Neural crest cell (in vitro differentiated cells): ENCODE data around the gene TTC16. TPM values are rescaled to one million over a fixed set of nuclear protein-coding genes. Genes with fewer than 3 reads are reported as not detected.

Source experiments
- DNase-seq: peaks from one replicate; pipeline ENCODE4 v3.0.0; 2021; ENCODE audit warnings: low read depth, mixed read lengths, low spot score
- H3K27ac Mint-ChIP-seq: one replicate; pipeline ENCODE4 v1.8.0; 2021; ENCODE audit warnings: mild to moderate bottlenecking, mixed read lengths; ENCODE audit not compliant: unreplicated experiment
- H3K27me3 Mint-ChIP-seq: 2 replicates; pipeline ENCODE4 v1.8.0; 2021; ENCODE audit warnings: low read depth, mild to moderate bottlenecking, mixed read lengths
- H3K36me3 Mint-ChIP-seq: 2 replicates; pipeline ENCODE4 v1.8.0; 2021; ENCODE audit warnings: low read depth, mild to moderate bottlenecking, mixed read lengths
- H3K4me1 Mint-ChIP-seq: 2 replicates; pipeline ENCODE4 v1.8.0; 2021; ENCODE audit warnings: mixed read lengths
- H3K4me3 Mint-ChIP-seq: one replicate; pipeline ENCODE4 v1.8.0; 2021; ENCODE audit warnings: mild to moderate bottlenecking, mixed read lengths
- H3K9me3 Mint-ChIP-seq: 2 replicates; pipeline ENCODE4 v1.8.0; 2021; ENCODE audit warnings: mixed read lengths
- long read RNA-seq: library from polyadenylated mRNA; unstranded; transcript quantifications from one replicate; pipeline ENCODE4 v2.0.0, GENCODE V29; 2020
- total RNA-seq: library from RNA; stranded (reverse); gene quantifications from 2 replicates; pipeline ENCODE4 v1.2.1, GENCODE V29; 2021
- TF ChIP-seq, protein P1 (sequence below): fragments of 200-600 bp; sonication (generic); conservative IDR thresholded peaks from 2 replicates; pipeline ENCODE4 v1.5.0; 2021; ENCODE audit warnings: antibody characterized with exemption, mild to moderate bottlenecking

TTC16 gene, protein sequence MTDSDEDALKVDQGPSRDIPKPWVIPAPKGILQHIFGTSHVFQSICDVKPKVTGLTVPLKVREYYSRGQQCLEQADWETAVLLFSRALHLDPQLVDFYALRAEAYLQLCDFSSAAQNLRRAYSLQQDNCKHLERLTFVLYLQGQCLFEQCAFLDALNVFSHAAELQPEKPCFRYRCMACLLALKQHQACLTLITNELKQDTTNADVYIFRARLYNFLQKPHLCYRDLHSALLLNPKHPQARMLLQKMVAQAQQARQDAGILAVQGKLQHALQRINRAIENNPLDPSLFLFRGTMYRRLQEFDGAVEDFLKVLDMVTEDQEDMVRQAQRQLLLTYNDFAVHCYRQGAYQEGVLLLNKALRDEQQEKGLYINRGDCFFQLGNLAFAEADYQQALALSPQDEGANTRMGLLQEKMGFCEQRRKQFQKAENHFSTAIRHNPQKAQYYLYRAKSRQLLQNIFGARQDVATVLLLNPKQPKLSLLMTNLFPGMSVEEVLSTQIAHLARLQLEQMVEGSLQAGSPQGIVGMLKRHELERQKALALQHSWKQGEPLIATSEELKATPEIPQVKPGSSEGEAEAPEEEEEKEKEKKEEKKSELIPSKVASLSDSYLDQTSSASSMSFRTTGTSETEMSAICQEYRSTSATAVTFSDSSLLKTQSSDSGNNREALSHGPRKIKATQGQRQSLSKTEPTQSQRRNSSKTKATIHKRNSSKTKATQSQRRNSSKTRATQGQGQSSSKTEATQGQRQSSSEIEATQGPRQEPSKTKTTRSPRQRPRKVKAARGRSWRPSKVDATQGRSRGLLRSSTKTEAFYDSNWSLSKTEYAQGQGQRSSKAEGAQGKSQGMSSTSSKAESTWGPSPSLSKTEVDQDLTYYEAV
- total RNA-seq = not detected in 2 replicates
- long read RNA-seq = 0 reads

DNA sequence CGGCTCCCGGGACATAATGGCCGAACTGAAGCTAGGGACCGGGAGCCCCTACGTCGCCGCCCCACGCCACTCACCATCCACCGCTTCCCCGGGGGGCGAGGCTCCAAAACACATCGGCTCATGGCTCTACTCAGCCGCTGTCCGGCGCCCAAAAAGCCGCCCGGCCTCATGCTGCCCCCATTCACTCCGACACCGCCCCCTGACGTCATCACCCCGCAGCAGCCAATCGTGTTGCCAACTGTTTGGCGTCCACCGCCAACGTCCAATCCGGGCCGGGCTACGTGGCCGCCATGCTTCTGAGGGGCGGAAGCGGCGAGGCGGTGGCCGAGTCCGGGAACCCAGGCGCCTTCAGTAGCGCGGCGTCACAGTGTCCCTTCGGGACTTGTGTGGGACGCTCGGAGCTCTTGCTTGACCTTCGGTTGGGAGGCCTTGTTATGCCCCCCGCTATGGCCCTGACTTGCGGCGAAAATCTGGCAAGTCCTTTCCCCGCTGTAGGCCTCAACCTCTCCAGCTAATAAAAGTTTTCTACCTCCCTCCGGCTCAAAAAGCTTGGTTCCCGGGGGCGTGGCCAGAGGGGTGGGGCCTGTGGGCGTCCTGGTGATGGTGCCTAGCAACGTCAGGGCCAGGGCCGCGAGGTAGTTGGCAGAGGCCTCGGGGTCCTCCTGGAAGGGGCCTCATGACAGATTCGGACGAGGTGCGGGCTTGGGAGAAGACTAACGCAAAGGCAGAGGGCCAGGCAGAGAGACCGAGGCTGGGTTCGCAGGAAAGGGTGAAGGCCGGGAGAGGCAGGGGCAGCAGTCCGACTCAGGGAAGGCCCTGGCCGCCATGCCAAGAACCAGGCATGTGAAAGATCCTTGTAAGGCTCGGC is at the start of gene TTC16, which contains the start of gene PTRH1:
TSS of gene TTC16 (plus strand) at position 610 of the 868 bp plus-strand sequence. CDS start at position 677, 67 bp downstream.
TSS of gene PTRH1 (minus strand) at position 194 of the 868 bp plus-strand sequence. CDS start at position 170, 24 bp downstream.
- H3K27ac Mint-ChIP-seq = peak within 1 kb of the TSS; percentile 98
- H3K36me3 Mint-ChIP-seq = no peaks in the 10 kb centered on the region
- peak; percentile 94 for DNase-seq
- peaks cover 24% of the 10 kb centered on the region for H3K4me1 Mint-ChIP-seq
- H3K9me3 Mint-ChIP-seq = no peaks in the 10 kb centered on the region
- H3K4me3 Mint-ChIP-seq = peak within 1 kb of the TSS; percentile 100
- TF ChIP-seq, protein P1, sequence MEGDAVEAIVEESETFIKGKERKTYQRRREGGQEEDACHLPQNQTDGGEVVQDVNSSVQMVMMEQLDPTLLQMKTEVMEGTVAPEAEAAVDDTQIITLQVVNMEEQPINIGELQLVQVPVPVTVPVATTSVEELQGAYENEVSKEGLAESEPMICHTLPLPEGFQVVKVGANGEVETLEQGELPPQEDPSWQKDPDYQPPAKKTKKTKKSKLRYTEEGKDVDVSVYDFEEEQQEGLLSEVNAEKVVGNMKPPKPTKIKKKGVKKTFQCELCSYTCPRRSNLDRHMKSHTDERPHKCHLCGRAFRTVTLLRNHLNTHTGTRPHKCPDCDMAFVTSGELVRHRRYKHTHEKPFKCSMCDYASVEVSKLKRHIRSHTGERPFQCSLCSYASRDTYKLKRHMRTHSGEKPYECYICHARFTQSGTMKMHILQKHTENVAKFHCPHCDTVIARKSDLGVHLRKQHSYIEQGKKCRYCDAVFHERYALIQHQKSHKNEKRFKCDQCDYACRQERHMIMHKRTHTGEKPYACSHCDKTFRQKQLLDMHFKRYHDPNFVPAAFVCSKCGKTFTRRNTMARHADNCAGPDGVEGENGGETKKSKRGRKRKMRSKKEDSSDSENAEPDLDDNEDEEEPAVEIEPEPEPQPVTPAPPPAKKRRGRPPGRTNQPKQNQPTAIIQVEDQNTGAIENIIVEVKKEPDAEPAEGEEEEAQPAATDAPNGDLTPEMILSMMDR = no peak
- peaks cover 2% of the 10 kb centered on the region for H3K27me3 Mint-ChIP-seq

DNA sequence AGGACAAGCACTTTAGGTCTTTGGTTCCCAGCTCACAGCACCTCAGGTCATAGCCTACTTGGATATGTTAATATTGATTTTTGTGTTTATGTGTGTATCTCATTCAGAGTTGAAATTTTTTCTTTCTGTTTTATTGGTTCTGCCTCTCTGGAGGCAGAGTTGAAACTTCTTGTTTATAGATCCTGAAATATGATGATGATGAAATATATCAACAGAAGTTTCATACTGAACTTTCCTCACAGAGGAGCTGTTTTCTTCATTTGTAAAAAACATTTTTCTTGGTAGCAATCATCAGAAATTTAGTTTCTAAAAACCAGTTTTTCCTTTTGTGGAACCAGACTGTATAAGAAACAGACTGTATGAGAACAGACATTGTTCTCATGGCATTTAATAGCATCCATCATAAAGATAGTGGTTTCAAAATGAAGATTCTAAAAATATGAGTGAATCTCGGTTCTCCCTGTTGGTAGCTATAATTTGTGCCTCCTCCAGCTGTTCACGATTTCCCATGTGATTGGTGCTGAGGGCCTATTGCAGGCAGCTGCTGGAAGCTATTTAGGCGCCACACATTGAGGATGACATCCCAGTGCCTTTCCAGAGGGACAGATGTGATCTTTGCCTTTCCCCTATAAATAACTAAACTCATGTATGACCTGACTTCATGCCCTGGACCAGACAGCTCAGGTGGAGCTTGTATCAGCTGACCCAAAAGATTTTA is 48.6 kb upstream of the TTC16 start:
- Mint-ChIP-seq H3K9me3 (no peaks in the 10 kb centered on the region), H3K4me3 (no peak overlapping the region), H3K4me1 (peaks cover 9% of the 10 kb centered on the region), H3K27ac (no peak overlapping the region), H3K27me3 (no peaks in the 10 kb centered on the region), H3K36me3 (peaks cover 4% of the 10 kb centered on the region)
- no peak for DNase-seq
- TF ChIP-seq, protein P1 = no peak

DNA sequence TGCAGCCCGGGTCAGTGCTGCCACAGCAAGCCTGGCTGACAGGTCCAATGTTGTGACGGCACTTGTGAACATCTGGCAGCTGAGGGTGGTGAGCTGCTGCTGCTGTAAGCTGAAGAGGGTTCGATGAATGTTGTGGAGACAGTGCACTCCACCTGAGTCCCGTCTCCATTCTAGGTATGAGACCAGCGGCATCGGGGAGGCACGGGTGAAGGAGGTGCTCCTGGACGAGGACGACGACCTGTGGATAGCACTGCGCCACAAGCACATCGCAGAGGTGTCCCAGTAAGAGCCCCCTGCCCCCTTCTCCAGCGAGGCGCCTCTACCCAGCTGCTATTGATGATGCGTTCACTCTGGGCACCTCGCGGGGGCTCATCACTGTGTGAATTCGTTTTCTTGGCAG is 48.0 kb upstream of the TTC16 start:
- no peak for DNase-seq
- Mint-ChIP-seq H3K9me3 (no peaks in the 10 kb centered on the region), H3K4me3 (no peak overlapping the region), H3K36me3 (peaks cover under 1% of the 10 kb centered on the region), H3K27me3 (no peaks in the 10 kb centered on the region), H3K4me1 (peaks cover 9% of the 10 kb centered on the region), H3K27ac (no peak overlapping the region)
- TF ChIP-seq, protein P1 = no peak

DNA sequence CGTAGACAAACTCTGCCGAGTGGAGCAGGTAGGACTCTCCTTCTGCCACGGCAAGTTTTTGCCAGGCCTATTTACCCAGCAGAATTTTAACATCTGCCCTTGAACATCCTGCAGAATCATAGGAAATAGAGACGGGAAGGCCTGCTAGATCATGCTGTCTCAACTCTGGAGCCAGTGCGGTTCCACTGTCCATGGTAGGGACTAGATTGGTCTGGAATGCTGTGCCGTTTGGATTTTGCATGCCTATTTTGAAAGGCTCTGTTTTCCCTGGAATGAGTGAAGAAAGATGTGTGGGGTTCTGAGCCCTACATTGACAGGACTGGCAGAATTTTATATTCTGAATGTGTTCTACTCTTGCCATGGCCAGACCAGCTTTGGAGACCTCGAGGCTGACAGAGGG is 42.6 kb upstream of the TTC16 start:
- Mint-ChIP-seq H3K36me3 (no peaks in the 10 kb centered on the region), H3K9me3 (no peaks in the 10 kb centered on the region), H3K27me3 (no peaks in the 10 kb centered on the region), H3K27ac (no peak overlapping the region), H3K4me1 (no peaks in the 10 kb centered on the region), H3K4me3 (no peak overlapping the region)
- no peak for DNase-seq
- TF ChIP-seq, protein P1 = no peak
